ENCODE results near the gene FKBP9.

DNA sequence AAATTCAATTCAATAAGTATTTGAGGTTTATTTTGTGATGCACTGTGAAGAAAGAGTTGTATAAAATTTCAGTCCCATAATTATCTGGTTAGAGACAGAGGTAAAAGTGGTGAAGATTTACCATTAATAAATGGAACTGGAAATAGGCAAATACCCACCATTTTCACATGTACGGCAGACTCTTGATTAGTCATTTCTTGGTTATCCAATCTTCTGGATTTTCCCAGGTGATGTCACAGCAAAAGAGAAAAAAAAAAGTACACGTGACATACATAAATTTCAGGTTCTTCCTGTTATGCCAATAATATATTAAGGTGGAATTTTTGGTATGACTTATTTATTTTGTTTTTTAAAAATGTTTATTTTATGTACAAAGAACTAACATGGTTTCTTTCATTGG lies 78.5 kb downstream of the FKBP9 start:
- TF ChIP-seq, protein P1, sequence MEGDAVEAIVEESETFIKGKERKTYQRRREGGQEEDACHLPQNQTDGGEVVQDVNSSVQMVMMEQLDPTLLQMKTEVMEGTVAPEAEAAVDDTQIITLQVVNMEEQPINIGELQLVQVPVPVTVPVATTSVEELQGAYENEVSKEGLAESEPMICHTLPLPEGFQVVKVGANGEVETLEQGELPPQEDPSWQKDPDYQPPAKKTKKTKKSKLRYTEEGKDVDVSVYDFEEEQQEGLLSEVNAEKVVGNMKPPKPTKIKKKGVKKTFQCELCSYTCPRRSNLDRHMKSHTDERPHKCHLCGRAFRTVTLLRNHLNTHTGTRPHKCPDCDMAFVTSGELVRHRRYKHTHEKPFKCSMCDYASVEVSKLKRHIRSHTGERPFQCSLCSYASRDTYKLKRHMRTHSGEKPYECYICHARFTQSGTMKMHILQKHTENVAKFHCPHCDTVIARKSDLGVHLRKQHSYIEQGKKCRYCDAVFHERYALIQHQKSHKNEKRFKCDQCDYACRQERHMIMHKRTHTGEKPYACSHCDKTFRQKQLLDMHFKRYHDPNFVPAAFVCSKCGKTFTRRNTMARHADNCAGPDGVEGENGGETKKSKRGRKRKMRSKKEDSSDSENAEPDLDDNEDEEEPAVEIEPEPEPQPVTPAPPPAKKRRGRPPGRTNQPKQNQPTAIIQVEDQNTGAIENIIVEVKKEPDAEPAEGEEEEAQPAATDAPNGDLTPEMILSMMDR (IDR thresholded peaks at IDR 0.05; ENCODE audit: low read depth, low read length, poor library complexity, severe bottlenecking) = no peak
- TF ChIP-seq EZH2phosphoT487 (IDR thresholded peaks at IDR 0.05; ENCODE audit: borderline replicate concordance, low read length) = no peak

Measured in DOHH2 (cell line).